ENCODE results near the gene GJA9.

DNA sequence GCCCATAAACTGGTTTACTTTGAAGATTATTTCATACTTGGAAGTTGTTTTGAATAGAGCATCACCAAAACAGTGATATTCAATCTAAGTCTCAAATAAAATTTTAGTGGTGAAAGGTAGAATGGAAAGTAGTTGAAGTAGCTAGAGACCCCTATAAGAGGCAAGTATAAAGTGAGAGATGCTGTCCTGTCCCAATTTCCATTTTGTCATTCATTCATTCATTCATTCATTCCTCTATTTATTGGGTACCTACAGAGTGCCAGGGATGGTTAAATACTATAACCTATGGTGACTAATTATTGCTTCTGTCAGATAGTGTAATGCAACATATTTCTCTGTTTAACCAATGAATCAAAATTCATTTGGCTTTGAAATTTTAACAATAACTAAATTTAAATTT is 54.5 kb downstream of the GJA9 start:
- TF ChIP-seq, protein P1, sequence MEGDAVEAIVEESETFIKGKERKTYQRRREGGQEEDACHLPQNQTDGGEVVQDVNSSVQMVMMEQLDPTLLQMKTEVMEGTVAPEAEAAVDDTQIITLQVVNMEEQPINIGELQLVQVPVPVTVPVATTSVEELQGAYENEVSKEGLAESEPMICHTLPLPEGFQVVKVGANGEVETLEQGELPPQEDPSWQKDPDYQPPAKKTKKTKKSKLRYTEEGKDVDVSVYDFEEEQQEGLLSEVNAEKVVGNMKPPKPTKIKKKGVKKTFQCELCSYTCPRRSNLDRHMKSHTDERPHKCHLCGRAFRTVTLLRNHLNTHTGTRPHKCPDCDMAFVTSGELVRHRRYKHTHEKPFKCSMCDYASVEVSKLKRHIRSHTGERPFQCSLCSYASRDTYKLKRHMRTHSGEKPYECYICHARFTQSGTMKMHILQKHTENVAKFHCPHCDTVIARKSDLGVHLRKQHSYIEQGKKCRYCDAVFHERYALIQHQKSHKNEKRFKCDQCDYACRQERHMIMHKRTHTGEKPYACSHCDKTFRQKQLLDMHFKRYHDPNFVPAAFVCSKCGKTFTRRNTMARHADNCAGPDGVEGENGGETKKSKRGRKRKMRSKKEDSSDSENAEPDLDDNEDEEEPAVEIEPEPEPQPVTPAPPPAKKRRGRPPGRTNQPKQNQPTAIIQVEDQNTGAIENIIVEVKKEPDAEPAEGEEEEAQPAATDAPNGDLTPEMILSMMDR (IDR thresholded peaks at IDR 0.05), result no peak
- no peak for TF ChIP-seq POLR2A (IDR thresholded peaks at IDR 0.05)

Measured in adrenal gland (tissue), 5 donors.